GM18519 (cell line): Measurements from ENCODE around the gene OSBPL7.

Source experiments
- ATAC-seq: cut with Tn5 transposase; IDR thresholded peaks from one replicate; pipeline ENCODE4 v1.9.1; 2021; ENCODE audit warnings: mild to moderate bottlenecking, moderate library complexity; ENCODE audit not compliant: unreplicated experiment, low FRiP score

Gene OSBPL7

DNA sequence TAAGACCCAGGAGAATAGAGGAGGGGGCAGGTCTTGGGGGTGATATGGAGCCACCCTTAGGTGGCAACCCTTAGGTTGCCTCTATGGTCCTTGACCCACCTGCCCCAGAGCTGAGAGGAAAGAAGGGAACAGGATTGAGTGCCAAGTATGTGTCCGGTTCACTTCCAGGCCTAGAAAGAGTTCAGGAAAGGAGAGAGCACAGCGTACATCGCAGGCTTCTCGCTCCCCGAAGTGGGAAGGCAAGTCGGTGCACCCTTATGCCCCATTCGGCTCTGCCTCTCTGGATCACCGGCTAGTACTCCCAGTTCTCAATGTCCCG is 28.7 kb upstream of the OSBPL7 start:
- ATAC-seq, result no peak

GRCh38 chr17:47848198-47848513 is 26.6 kb upstream of the OSBPL7 start:
- ATAC-seq, result no peak

DNA sequence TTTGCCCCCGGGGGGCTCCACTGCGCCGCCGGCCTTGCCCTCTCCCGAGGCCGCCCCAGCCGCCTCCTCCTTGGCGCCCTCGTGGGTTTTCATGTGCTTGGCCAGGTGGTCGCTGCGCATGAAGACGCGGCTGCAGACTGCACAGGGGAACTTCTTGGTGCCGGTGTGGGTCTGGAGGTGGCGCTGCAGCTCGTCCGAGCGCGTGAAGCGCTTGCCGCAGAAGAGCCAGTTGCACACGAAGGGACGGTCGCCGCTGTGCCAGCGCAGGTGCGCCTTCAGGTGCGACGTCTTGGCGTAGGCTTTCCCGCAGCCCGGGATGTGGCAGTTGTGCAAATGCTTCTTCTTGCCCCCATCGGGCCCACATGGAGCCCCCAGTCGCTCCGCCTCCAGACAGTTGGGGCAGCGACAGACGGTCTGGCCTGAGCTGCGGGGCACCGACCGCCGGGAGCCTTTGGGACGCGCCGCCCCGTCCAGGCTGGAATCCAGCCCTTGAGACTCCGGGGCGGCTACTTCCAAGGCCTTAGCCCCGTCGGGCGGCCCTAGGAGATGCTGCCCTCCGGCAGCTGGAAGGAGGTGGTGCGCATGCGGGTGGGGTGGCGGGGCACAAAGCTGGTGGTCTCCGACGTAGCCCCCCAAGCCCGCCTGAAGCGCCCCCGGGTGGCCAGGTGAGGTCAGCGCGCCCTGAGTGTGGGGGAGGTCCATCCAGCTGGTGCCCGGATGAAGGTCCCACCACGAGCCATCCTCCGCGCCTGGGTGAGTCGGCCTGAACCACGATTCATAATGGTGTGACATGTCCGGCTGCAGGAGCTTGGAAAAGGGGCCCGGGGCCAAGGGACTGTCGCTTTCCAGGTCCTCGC is 26.0 kb upstream of the OSBPL7 start:
- ATAC-seq, result no peak

DNA sequence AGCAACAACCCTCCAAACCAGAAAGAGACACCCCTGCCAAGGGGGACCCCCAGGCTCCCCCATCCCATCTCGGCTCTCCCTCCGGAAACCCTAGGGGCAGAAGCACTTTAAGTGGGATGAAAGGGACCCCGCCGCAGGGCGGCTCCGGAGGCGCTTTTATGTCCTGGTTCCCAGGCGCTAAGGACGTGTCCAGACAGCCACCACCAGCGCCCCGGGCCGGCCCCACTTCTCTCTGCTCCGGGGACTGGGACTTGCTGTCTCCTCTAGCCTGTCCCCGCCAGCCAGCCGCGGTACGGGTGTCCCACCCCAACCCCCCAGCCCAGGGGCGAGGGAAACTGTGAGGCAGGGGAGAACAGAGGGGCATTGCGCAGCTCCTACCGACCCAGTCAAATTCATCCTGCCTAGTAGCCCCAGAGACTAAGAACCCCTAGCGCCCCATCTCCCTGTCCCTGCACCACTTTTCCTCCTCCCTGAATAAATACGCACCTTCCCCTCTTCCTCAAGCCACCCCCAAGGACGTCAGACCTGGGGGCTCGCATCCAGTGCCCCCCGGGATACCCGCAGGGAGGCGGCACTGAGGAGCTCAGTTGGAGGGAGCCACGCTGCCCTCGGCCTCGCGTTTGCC is 25.2 kb upstream of the OSBPL7 start:
- no peak for ATAC-seq

DNA sequence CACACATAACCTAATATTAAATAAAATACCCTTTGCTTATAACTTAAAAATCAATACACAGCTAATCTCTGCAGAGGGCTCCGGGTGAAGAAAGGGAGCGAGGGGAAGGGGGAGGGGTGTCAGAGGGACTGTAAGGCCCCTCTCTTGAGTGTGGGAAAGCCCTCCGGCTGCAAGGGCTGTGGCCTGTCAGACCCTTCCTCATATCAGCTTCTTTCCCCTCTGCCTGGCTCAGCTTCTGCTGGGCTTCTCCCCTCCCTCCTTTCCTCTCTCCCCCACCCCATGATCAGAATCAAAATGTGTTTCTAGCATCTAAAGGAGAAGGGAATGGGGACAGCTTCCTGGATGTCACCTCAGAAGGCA is 24.1 kb upstream of the OSBPL7 start:
- ATAC-seq, result no peak

DNA sequence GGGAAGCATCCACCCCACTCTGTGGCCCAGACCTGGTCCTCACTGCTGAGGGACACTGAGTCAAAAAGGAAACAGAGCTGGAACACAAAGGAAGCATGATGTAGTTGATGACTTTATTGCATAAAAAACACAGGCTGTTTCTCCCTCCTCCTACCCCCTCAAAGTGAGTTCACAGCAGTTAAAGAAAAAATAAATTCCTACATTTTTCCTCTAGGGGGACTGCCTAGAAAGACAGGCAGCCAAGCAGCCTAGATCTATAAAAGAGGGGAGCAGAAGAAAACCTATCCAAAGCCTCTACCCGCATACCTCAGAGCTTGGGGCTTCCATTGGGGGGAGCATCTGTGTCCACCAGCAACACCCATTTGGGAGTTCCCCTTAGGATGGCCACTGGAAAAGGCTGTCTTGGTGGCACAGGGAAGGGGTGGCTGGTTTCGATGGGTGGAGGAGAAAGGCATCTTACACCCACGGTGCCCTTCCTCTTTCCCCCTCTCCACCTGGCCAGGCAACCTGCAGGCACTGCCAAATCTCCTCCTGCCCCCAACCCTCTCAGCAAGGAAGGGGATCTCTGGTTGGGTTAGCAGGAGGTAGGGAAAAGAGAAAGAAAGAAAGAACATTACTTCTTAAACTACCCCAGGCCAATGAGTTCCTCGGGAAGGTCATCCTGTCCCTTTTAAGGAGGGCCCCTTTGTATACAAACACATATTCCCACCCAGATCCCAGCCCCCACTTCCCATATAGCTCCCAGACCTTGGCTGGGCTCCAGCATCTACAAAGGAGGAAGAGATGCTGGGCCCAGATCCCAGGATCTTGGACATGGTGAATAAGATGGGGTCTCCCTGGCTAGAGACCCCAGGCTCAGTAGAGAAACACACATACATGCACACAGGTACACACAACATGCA is 23.5 kb upstream of the OSBPL7 start:
- no peak for ATAC-seq

DNA sequence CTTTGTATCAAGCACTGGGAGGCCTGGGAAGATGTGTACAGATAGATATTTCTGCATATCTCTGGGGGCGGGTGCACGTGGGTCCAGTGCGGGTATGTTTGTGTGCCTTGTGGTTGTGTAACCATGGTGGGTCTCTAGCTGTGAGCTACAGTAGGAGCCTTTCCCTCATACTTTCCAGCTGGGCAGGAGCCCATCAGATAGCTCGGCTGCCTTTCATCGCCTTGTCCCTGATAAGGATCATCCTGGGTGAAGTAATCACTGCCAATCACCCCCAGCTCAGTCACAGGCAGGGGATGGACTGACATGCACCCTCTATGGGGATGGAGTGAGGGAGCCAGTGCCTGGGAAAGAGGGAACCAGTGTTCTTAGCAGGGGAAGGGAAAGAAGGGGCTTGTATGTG is 22.6 kb upstream of the OSBPL7 start:
- ATAC-seq, result no peak

DNA sequence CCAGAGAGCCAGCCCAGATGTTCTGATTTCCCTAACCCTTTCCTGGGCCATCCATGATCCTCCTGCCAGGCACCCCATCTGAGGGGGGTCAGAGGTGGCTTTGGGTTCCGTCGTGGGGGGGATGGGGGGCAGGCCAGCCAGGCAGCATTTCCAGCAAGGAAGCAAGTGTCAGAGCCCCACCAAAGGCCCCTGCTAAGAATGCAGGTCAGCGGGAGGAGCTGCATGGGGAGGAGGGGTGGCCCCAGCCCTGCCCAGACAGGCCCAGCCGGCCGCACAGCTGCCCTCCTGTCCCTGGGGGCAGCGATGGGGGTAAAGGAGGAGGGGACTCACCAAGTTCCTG is 21.8 kb upstream of the OSBPL7 start:
- ATAC-seq, result no peak

- ATAC-seq, result no peak
These were observed 20.1 kb upstream of the OSBPL7 start for GRCh38 chr17:47841488-47842291.

- peak; percentile 74 for ATAC-seq
These were observed 19.3 kb upstream of the OSBPL7 start, which contains the start of gene SCRN2 for GRCh38 chr17:47840742-47841487. SCRN2 (minus strand) TSS chr17:47841273; CDS start chr17:47840843, 430 bp downstream.

GRCh38 chr17:47840001-47840741 is 18.6 kb upstream of the OSBPL7 start:
- no peak for ATAC-seq

- ATAC-seq, result no peak
These were observed 17.5 kb upstream of the OSBPL7 start for GRCh38 chr17:47839071-47839470.

DNA sequence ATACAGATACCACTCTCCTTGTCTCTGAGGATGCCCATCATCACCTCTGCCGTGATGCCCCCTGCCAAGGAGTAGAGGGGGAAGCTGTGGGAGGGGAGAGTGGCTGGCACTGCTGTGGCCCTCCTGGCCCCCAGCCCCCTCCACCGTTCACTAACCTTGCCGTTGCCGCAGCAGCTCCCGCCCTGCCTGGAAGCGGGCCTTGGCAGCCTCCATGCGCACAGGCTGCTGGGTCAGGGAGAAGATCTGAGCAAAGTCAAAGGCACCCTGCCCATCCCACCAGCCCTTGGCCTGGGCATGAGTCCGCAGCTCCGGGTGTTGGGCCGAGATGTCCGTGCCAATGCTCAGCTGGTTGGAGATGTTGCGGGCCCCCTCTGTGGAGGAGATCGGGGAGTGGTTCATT is 17.0 kb upstream of the OSBPL7 start:
- no peak for ATAC-seq

DNA sequence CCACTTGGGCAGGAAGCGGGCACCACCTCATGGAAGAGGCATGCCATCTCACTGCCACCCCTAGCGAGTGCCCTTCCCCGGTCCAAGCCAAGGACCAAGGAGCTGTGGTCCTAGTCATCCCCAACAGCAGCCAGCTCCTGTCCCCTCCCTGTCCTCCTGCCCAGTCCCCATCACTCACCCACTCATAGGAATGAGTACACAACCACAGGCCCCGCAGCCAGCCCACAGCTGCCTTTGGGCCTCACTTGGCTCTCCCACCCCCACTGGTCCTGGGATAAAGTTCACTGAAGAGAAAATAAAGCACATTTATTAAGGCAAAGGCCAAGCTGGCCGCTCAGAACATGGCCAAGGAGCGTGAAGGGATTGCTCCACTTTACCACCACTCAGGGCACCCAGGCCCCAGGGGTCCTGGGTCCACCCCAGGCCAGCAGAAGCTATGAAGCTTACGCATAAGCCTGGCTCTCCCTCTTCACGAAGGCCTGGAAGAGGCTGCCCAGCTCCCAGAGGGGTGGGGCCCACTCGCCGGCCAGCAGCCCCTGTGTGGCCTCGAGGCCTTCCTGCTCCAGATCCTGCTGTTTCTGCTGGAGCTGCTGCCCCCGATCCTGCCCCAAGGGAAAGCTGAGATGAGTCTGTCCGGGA is 15.9 kb upstream of the OSBPL7 start:
- no peak for ATAC-seq

GRCh38 chr17:47836601-47837000 is 15.0 kb upstream of the OSBPL7 start:
- no peak for ATAC-seq

- ATAC-seq, result no peak
These were observed 13.2 kb upstream of the OSBPL7 start for GRCh38 chr17:47834756-47835155.

DNA sequence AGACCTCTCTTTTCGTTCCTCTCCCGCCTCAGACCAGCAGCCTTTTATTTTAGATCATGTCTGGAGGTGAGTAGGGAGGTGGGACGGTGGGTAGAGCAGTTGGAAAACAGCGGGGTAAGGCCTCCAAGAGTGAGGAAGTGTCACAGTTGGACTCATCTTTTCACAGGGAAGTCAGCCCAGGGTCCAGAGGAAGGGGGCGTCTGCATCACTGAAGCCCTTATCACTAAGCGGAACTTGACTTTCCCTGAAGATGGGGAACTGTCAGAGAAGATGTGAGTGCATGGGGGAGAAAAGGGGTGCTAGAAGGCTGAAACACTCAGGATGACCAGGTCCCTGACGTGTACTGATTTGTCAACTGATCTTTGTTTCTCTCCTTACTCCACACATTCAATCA is 10.3 kb upstream of the OSBPL7 start:
- no peak for ATAC-seq

DNA sequence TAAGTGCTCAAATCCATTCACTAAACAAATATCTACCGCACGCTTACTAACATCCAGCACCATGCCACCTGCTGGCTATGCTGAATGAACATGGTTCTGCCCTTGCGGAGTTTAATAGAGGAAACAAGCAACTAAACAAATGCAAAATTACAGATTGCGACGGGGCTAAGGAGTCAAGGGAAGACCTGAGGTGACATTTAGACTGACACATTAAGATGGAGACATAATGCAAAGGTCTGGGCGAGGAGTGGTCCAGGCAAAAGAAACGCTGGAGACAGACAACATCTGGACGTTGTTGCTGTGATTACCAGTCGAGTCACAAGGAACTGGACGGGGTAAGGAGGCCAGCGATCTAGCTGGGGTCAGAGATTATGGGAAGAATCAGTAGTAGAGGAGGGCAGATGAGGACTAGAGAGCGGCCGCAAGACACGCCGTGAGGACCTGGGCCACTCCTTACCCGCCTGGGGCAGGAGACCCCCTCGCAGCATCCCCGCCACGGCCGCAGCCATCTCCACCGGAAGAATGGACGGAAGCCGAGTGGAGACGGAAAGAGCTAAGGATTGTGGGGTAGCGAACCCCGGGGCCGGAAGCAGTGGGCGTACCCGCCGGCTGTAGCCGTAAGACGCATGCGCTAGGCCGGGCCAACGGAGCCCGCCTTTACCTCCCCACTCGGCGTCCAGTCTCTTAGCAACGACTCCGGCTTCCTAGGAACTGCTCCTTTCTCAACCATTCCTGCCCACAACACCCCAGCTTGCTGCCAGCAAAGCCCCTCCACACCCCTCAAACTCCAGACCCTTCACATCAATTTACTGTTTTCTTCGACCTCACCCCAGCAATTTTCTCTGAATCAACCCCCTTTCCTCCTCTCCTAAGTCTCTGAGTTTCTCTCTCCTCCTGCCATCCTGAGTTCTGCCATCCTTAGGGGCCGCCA is 9.7 kb upstream of the OSBPL7 start, which contains the start of the genes LRRC46 and MRPL10:
Gene LRRC46 (plus strand): TSS at position 668 of the 931 bp plus-strand sequence. CDS start 320 bp downstream, outside the sequence.
Gene MRPL10 (minus strand): TSS at position 539 of the 931 bp plus-strand sequence. CDS start 30 bp downstream, at position 509.
- peak; percentile 70 for ATAC-seq
